Left colon (tissue), 2 donors: Measurements from ENCODE around the gene CRYGA. TPM values are rescaled to one million over a fixed set of nuclear protein-coding genes. Genes with fewer than 3 reads are reported as not detected.

ENCODE experiments used
- ATAC-seq: fragments of 200-7000 bp; cut with Tn5 transposase; one replicate; pipeline ENCODE4 v1.9.1; 2020; ENCODE audit warnings: mild to moderate bottlenecking, moderate library complexity
- DNase-seq, 2 donors: peaks; one replicate each; pipeline ENCODE4 v3.0.0-alpha.2; 2020
- intact Hi-C, 2 donors: fragments of 100-400 bp; cut with DNase I in 1 of 2; cut with micrococcal nuclease in 1 of 2; formaldehyde crosslinking; loops; one replicate each; pipeline versions ENCODE4 v1.11.2 to v1.14.0; 2022; cut with DNase I, micrococcal nuclease
- long read RNA-seq: library from polyadenylated mRNA; unstranded; transcript quantifications from one replicate; pipeline ENCODE4 v2.0.0, GENCODE V29; 2021
- total RNA-seq, 2 donors: library from RNA; stranded (reverse); fragmentation: NEBNext Ultra II Directional; extraction: Animal tissue kit (Norgen Biotek cat#: 25700); gene quantifications; one replicate each; pipeline ENCODE4 v1.2.1, GENCODE V29; 2021
- donor health status: DM: no; HTN: no; CAD: no.
- donor health status: DM: yes; HTN: yes; CAD: no.

The CRYGA gene, protein sequence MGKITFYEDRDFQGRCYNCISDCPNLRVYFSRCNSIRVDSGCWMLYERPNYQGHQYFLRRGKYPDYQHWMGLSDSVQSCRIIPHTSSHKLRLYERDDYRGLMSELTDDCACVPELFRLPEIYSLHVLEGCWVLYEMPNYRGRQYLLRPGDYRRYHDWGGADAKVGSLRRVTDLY
- not detected for total RNA-seq
- long read RNA-seq: 0 reads

DNA sequence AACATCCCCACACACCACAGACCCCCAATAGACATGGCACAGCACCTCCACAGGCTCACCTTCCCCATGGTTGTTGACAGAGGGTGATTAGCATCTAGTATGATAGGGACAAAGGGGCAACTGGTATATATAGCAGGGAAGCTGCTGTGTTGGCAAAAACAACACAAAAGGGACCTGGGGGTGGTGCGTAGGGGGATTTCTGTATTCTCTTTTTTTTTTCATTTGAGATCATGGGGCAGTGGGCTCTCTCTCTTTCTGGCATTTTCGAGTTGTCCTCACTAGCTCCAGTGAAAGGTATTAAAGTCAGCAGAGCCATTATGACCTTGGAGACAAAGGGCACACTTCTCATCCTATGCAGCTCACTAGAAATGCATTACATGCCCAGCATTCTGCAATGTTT is at the start of gene CRYGA:
Gene CRYGA (minus strand): TSS at position 101 of the 400 bp plus-strand sequence. CDS start 33 bp downstream, at position 68.
- intact Hi-C loops: no loop called here
- ATAC-seq: no peak
- no peak for DNase-seq

DNA sequence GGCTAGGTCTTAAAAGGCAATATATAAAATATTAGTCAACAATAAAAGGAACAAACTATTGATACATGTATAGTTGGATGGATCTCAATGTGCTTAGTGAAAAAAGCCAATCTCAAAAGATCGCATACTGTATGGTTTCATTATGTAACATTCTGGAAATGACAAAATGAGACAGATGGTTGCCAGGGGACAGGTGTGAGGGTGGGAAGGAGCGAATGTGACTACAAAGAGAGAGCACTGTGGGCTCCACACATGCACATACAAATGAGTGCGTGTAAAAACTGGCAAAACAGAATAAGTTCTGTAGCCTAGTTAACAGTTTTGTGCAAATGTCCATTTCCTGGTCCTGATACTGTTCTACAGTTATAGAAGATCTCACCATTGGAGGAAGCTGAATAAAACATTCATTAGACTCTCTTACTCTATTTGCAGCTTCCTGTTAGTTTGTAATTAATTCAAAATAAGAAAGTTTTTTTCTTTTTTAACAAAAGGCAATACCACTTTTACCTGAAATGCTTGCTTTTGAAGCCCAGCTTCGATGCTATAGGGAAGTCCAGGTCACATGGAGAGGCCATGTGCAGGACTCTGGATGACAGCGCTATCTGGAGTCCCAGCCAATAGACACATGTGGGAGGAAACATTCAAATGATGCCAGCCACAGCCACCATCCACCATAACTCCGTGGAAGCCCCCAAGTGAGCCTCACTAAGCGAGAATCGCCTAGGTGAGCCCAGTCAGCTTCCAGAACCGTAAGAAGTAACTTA is 47.5 kb upstream of the CRYGA start:
- DNase-seq (no peak), ATAC-seq (no peak)
- intact Hi-C loops: no loop called here

DNA sequence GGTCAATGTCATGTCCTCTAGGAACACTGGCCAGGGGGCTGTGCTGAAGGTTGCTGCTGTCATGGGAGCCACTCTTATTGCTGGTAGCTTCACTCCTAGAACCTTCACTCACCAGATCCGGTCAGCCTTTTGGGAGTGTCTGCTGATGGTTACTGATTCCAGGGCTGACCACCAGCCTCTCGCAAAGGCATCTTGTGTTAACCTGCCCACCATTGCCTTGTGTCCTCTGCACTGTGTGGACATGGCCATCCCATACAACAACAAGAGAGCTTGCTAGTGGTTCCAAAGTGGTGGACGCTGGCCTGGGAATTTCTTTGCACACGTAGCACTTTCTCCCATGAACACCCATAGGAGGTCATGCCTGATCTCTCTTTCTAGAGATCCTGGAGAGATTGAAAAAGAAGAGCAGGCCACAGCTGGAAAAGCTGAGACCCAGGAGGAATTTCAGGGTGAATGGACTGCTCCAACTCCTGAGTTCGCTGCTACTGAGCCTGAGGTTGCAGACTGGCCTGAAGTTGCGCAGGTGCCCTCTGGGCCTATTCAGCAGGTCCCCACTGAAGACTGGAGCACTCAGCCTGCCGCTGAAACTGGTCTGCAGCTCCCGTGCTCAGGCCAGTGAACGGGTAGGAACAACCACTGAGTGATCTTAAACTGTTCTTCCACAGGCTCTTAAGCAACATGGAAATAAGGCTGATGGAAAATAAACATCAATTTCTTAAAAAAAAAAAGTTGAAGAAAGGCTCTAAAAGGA is 45.1 kb upstream of the CRYGA start:
- intact Hi-C loops: no loop called here
- DNase-seq (no peak), ATAC-seq (no peak)

DNA sequence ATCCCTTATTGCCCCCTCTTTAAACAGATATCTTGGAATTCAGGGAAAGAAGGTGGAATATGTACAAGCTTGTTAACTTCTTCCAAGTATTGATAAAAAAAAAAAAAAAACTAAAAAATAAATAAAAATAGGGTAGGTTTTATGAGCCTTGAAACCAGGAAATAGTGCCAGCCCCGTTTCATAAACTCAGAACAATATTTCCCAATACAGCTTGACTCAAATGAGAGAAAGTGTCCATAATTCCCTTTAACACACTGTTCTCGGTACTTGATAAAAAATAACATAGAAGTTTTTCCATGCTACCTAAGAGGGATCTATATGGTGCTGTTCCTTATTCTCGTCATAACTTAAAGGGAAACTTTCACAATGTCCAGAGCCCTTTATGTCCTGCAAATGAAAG is 44.4 kb upstream of the CRYGA start:
- ATAC-seq (no peak), DNase-seq (no peak)
- intact Hi-C loops: no loop called here

GRCh38 chr2:208204166-208204565 is 40.8 kb upstream of the CRYGA start:
- no peak for ATAC-seq
- intact Hi-C loops: no loop called here

DNA sequence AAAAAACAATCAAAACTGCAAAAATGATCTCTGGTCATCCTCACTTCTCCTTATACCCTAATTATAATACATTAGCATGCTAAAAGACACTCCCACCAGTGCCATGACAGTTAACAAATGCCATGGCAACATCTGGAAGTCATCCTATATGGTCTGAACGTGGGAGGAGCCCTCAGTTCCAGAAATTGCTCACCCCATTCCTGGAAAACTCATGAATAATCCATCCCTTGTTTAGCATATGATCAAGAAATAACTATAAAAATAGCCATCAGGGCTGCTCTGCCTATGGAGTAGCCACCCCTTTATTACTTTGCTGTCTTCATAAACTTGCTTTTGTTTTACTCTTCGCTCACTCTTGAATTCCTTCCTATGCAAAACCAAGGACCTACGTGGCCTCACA is 32.1 kb upstream of the CRYGA start:
- DNase-seq: no peak
- ATAC-seq: no peak

More at GRCh38 chr2:208204166-208204565, 40.8 kb upstream of the CRYGA start:
- DNase-seq: no peak

DNA sequence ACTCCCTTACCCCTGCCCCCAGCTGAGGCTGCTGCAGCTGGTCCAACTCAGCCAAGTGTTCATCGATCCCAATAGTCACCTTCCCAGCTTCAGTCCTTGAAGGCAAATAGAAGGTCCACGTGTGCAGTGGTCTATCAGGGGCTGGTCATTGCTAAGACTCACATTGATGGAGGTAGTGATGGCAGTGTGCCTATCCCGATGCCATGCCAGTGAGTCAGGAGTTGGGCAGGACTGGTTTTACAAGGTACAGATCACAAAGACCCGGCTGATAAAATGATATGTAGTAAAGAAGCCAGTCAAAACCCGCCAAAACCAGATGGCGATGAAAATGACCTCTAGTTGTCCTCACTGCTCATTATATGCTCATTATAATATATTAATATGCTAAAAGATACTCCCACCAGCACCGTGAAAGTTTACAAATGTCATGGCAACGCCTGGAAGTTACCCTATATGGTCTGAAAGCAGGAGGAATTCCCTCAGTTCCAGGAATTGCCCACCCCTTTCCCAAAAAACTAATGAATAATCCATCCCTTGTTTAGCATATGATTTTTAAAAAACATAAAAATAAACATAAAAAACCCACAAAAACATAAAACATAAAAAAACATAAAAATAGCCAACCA is 29.3 kb upstream of the CRYGA start:
- intact Hi-C loops: no loop called here

More for the DNA sequence above, 32.1 kb upstream of the CRYGA start:
- intact Hi-C loops: no loop called here

DNA sequence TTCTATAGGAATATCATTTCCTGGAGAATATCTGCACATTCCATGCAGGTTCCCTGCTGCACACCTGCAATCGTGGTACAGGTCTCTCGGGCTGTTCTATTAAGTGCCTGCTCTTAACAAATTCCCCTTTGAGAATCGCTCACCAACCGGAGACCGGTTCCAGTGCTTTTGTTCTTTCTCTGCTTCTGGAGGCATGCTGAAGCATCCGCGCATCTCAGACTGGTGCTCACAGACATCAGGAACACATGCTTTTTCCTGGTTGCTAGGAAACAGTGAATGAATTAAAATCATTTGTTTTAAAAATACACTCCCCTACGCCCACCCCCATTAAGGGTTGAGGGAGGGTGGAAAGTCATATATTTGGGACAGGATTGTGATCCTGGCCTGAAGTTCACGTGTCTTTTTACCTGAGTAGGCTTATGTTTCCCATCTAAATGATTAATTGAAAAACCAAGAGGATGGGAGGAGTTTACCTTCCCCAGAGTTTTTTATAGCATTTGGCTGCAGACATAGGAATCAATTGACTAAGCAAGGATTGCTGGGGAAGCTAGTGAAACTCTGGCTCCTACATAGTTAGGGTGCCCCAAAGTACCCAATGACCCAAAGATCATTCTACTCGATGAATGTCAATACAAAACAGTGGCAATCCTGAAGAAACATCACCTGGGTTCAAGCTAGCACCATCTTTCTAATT is 26.6 kb upstream of the CRYGA start, which contains the start of gene C2orf80:
Gene C2orf80 (minus strand): TSS at position 221 of the 694 bp plus-strand sequence. CDS start 3,044 bp downstream, outside the sequence.
- intact Hi-C loops: no loop called here
- ATAC-seq (no peak), DNase-seq (no peak)

More for the DNA sequence above, 29.3 kb upstream of the CRYGA start:
- DNase-seq: no peak
- ATAC-seq: no peak

DNA sequence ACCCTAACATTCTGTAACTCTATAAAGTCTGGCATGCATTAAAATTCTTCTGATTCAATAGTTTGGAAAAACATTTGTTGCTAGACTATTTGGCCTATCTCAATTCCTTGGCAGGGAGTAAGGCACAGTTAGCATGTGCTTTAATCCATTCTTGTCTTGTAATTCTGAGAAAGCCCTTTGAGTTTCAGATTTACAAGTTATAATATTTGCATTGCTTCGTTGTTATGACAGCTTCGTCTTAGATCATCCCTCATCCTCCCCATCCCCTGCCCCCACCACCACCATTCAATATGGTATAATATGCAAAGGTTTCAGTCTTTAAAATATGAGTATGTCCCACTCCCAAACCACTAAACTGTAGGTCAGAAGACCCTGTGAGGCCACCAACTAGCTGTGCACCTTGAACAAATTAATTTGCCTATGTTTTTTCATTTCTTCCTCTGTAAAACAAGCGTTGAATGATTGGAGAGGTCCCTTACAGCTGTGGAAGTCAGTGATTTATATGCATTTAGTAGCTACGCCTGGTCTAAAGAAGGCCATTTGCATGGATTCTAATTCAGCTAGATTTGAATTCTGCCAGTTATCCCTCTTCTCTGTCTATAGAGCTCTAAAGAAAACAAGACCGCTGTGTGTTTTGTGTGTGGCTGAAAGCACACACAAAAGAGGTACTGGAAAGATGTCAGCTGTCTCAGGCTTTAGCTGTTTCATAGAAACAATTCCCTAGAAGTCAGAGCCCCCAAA is 25.9 kb upstream of the CRYGA start:
- intact Hi-C loops: no loop called here
- ATAC-seq: no peak

DNA sequence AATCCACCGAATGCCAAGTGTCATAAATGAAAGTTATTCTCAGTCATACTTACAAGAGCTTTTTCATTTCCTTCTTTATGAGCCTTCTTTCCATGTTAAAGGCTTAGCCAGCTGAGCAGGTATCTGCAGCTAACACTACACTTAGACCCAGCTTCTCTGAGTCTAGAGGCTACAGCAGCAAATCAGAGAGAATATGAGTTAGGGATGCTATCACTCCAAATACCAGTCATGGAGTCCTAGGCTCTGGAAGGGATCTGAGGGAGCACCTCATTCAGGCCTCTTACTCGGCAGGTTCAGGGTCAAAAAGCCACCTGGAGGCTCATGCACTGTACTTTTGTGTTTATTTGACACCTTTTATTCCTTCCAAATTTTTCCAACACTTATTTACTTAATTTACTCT is 23.5 kb upstream of the CRYGA start:
- intact Hi-C loops: no loop called here
- no peak for ATAC-seq

More for the DNA sequence above, 25.9 kb upstream of the CRYGA start:
- no peak for DNase-seq

GRCh38 chr2:208186465-208186864 is 23.1 kb upstream of the CRYGA start:
- no peak for ATAC-seq
- intact Hi-C loops: no loop called here

More for the DNA sequence above, 23.5 kb upstream of the CRYGA start:
- no peak for DNase-seq

DNA sequence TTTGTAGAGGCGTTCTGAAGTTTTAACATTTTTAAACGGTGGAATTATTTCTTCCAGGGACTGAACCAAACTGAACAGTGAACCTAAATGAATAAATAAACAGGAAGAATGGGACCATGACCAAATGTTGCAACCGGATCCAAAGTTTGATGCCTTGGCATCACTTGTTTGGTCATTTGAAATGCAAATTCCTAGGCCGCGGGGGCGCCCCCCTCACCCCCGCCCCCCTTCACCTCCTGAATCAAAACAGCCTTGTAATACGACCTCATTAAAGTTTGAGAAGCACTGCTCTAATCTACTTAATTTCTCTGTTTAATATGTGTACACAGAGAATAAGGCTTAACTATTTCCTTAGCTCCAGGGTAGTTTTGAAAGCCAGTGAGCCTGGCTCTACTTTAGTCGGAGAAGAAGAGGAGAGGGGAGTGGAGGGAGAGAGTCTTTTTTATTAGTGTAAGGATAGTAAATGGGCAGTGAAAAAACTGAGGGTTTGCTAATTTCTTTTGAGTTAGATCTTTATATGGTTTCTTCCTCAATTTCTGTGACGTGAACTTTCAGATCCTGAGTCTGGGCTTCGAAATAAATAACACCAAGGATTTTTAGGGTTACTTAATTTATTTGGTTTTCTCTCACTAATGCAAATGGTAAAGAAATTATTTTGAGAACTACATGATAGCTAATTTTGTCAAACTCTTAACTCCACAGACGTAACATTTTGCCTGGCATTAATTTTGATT is 20.8 kb upstream of the CRYGA start:
- intact Hi-C loops: no loop called here
- DNase-seq (no peak), ATAC-seq (no peak)

More at GRCh38 chr2:208186465-208186864, 23.1 kb upstream of the CRYGA start:
- DNase-seq: no peak

GRCh38 chr2:208183526-208183925 is 20.1 kb upstream of the CRYGA start:
- intact Hi-C loops: no loop called here
- DNase-seq (no peak), ATAC-seq (no peak)

DNA sequence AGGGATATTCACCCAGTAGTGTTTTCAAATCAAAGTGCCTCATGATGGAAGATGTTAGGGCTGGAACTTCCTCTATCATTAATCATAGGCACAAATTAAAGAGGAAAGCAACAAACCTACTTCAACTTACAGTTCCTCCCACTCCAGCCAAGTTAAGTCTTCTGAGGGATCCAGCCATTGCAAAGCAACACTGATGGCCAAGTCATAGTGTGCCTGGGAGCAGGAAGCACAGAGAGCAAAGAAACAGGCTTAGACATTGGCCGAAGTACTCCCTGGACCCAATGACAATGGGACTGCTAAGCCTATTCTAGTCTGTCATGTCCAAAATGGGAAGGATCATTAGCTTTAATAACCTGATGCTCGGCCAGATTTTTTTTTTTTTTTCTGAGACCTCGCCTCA is 19.4 kb upstream of the CRYGA start:
- intact Hi-C loops: no loop called here
- no peak for ATAC-seq
- no peak for DNase-seq

GRCh38 chr2:208179028-208179609 is 15.7 kb upstream of the CRYGA start:
- intact Hi-C loops: loop anchor here in 1 of 2 donors (5.0 kb wide), 1 partner anchor 73 kb away; no protein-coding TSS in a partner anchor
- peak; percentile 38 for ATAC-seq
- DNase-seq: no peak

- intact Hi-C loops: loop anchor here in 1 of 2 donors (5.0 kb wide), 1 partner anchor 77 kb away; no protein-coding TSS in a partner anchor
- ATAC-seq (no peak), DNase-seq (no peak)
Observed at GRCh38 chr2:208175840-208176153, 12.4 kb upstream of the CRYGA start.
